ENCODE results near the gene WNT4. TPM values are rescaled to one million over a fixed set of nuclear protein-coding genes. Genes with fewer than 3 reads are reported as not detected.

Gene WNT4
- total and polyA plus RNA-seq, 2 donors (not counting 1 experiment from before 2014, with no cell fraction given), result not detected

DNA sequence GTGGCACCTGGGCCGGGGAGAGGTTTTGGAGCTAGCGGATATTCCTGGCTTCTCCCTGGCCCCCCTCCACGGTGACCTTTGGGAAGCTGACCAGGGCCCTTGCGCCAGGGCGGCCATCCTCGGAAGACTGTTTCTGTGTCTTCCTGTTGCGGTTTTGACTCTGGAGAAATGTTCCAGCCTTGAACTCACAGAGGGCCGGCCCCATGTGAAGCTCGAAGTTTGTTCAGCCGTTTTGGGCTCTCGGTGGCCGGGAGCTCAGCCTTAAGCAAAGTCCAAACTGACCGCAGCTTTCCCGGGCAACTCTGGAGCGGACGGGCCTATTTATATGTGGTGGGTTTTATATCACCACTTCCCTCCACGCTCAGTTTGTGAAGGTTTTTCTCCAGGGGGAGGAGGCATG lies 17.0 kb upstream of the WNT4 start:
- ATAC-seq (ENCODE audit: low read depth) (no peak), DNase-seq (no peak)
- CTCF ChIA-PET, result no interaction called here
- Histone ChIP-seq H3K9me3 (ENCODE audit: control extremely low read depth in 1 of 3, control insufficient read depth in 2 of 3, insufficient read depth in 1 of 3, low read length in 2 of 3) (no peaks in the 10 kb centered on the region), H4K20me1 (ENCODE audit: control insufficient read depth, insufficient read depth, low read length, poor library complexity, severe bottlenecking) (no peaks in the 10 kb centered on the region), H3K4me1 (ENCODE audit: control insufficient read depth in 2 of 2, insufficient read depth in 2 of 2, low read length in 2 of 2) (no peaks in the 10 kb centered on the region), H2AFZ (ENCODE audit: insufficient read depth, low read depth, low read length, poor library complexity, severe bottlenecking) (no peak overlapping the region), H3K4me2 (replicated peaks; ENCODE audit: low read depth, low read length, poor library complexity, severe bottlenecking) (no peak overlapping the region), H3K4me3 (ENCODE audit: control extremely low read depth in 1 of 5, extremely low read depth in 1 of 5, insufficient read depth in 1 of 5, low read depth in 2 of 5, low read length in 4 of 5) (no peak overlapping the region), H3K79me2 (ENCODE audit: control insufficient read depth, insufficient read depth, low read length) (no peaks in the 10 kb centered on the region), H3K27ac (ENCODE audit: low read length in 2 of 2) (no peak overlapping the region), H3K27me3 (replicated peaks in 1 of 4; ENCODE audit: control extremely low read depth in 1 of 4, control insufficient read depth in 3 of 4, insufficient read depth in 4 of 4, low read length in 3 of 4) (peaks cover 0 to 2% (median 0%) of the 10 kb centered on the region in 4 experiments), H3K9ac (ENCODE audit: low read length) (no peak overlapping the region), H3K36me3 (replicated peaks in 1 of 2; ENCODE audit: control extremely low read depth in 1 of 2, control insufficient read depth in 1 of 2, extremely low read depth in 1 of 2, insufficient read depth in 2 of 2, low read length in 1 of 2) (no peaks in the 10 kb centered on the region)
- H3K27me3 Mint-ChIP-seq, result peaks cover 10% of the 10 kb centered on the region
- POLR2A ChIA-PET, result interaction anchor here (0.6 kb wide), 1 partner anchor 131 kb away, joined by 7 read pairs; no protein-coding TSS in a partner anchor
- H3K27ac Mint-ChIP-seq, result no peak overlapping the region
- H3K9me3 Mint-ChIP-seq (ENCODE audit: insufficient read depth), result no peaks in the 10 kb centered on the region
- peaks cover under 1% of the 10 kb centered on the region for H3K4me1 Mint-ChIP-seq
- no peak for TF ChIP-seq EZH2 (IDR thresholded peaks at IDR 0.05; ENCODE audit: borderline replicate concordance, insufficient read depth, low read depth, low read length, poor library complexity, severe bottlenecking)
- TF ChIP-seq, protein P1, sequence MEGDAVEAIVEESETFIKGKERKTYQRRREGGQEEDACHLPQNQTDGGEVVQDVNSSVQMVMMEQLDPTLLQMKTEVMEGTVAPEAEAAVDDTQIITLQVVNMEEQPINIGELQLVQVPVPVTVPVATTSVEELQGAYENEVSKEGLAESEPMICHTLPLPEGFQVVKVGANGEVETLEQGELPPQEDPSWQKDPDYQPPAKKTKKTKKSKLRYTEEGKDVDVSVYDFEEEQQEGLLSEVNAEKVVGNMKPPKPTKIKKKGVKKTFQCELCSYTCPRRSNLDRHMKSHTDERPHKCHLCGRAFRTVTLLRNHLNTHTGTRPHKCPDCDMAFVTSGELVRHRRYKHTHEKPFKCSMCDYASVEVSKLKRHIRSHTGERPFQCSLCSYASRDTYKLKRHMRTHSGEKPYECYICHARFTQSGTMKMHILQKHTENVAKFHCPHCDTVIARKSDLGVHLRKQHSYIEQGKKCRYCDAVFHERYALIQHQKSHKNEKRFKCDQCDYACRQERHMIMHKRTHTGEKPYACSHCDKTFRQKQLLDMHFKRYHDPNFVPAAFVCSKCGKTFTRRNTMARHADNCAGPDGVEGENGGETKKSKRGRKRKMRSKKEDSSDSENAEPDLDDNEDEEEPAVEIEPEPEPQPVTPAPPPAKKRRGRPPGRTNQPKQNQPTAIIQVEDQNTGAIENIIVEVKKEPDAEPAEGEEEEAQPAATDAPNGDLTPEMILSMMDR (IDR thresholded peaks at IDR 0.05), result no peak
- 92% methylated on average over 9 of the region's 17 CpGs for WGBS (ENCODE audit: insufficient coverage)
- intact Hi-C loops (cut with micrococcal nuclease), result no loop called here
- no peak overlapping the region for H3K4me3 Mint-ChIP-seq

DNA sequence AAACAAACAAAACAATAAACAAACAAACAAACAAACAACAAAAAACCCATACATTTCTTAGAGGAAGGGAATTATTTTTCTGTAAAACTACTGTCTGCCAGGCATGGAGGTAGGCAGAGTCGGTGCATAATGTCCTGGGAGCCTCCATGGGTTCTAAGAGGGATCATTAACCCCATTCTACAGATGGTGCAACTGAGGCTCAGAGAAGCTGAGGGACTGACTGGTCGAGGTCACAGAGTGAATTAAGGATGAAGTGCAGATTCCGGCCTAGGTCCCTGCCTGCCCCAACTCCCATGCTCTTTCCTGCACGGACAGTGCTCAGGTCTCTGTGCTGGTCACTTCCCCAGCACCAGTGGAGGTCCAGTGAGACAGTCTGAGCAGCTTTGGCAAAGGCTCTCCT lies 15.8 kb upstream of the WNT4 start:
- ATAC-seq (ENCODE audit: low read depth) (no peak), DNase-seq (no peak)
- H3K9me3 Mint-ChIP-seq (ENCODE audit: insufficient read depth), result no peaks in the 10 kb centered on the region
- no peaks in the 10 kb centered on the region for H3K9me3 ChIP-seq (ENCODE audit: control extremely low read depth in 1 of 3, control insufficient read depth in 2 of 3, insufficient read depth in 1 of 3, low read length in 2 of 3)
- POLR2A ChIA-PET, result no interaction called here
- no peak overlapping the region for H3K4me3 Mint-ChIP-seq
- no peaks in the 10 kb centered on the region for H4K20me1 ChIP-seq (ENCODE audit: control insufficient read depth, insufficient read depth, low read length, poor library complexity, severe bottlenecking)
- no peak overlapping the region for H3K27ac Mint-ChIP-seq
- H3K4me2 ChIP-seq (replicated peaks; ENCODE audit: low read depth, low read length, poor library complexity, severe bottlenecking), result no peak overlapping the region
- H3K4me3 ChIP-seq (ENCODE audit: control extremely low read depth in 1 of 5, extremely low read depth in 1 of 5, insufficient read depth in 1 of 5, low read depth in 2 of 5, low read length in 4 of 5), result no peak overlapping the region
- no peak overlapping the region for H3K9ac ChIP-seq (ENCODE audit: low read length)
- H3K4me1 ChIP-seq (ENCODE audit: control insufficient read depth in 2 of 2, insufficient read depth in 2 of 2, low read length in 2 of 2), result no peaks in the 10 kb centered on the region
- H3K4me1 Mint-ChIP-seq, result no peaks in the 10 kb centered on the region
- H3K27me3 ChIP-seq (replicated peaks in 1 of 4; ENCODE audit: control extremely low read depth in 1 of 4, control insufficient read depth in 3 of 4, insufficient read depth in 4 of 4, low read length in 3 of 4), result peaks cover 0 to 6% (median 0%) of the 10 kb centered on the region in 4 experiments
- TF ChIP-seq EZH2 (IDR thresholded peaks at IDR 0.05; ENCODE audit: borderline replicate concordance, insufficient read depth, low read depth, low read length, poor library complexity, severe bottlenecking), result no peak
- TF ChIP-seq, protein P1 (IDR thresholded peaks at IDR 0.05), result no peak
- H2AFZ ChIP-seq (ENCODE audit: insufficient read depth, low read depth, low read length, poor library complexity, severe bottlenecking), result no peak overlapping the region
- no peaks in the 10 kb centered on the region for H3K36me3 ChIP-seq (replicated peaks in 1 of 2; ENCODE audit: control extremely low read depth in 1 of 2, control insufficient read depth in 1 of 2, extremely low read depth in 1 of 2, insufficient read depth in 2 of 2, low read length in 1 of 2)
- peaks cover 14% of the 10 kb centered on the region for H3K27me3 Mint-ChIP-seq
- intact Hi-C loops (cut with micrococcal nuclease), result no loop called here
- no peaks in the 10 kb centered on the region for H3K79me2 ChIP-seq (ENCODE audit: control insufficient read depth, insufficient read depth, low read length)
- CTCF ChIA-PET, result no interaction called here
- WGBS (ENCODE audit: insufficient coverage), result 88% methylated on average over 4 of the region's 4 CpGs
- no peak overlapping the region for H3K27ac ChIP-seq (ENCODE audit: low read length in 2 of 2)
